HEK293 (cell line): ENCODE measurements around the gene TMEM19.

ENCODE experiments used
- OSR2 ChIP-seq: fragments of 450-650 bp; formaldehyde crosslinking; IDR thresholded peaks from 2 replicates; pipeline ENCODE4 v1.5.1; 2016; ENCODE audit warnings: missing biosample characterization, missing genetic modification characterization
- PRDM2 ChIP-seq: fragments of 450-650 bp; formaldehyde crosslinking; IDR thresholded peaks from 2 replicates; pipeline ENCODE4 v1.5.1; 2016; ENCODE audit warnings: missing biosample characterization, missing genetic modification characterization, borderline replicate concordance
- PRDM4 ChIP-seq: fragments of 450-650 bp; formaldehyde crosslinking; IDR thresholded peaks from 2 replicates; pipeline ENCODE4 v1.5.1; 2017; ENCODE audit warnings: missing biosample characterization, missing genetic modification characterization
- REPIN1 ChIP-seq: fragments of 450-650 bp; formaldehyde crosslinking; IDR thresholded peaks from 2 replicates; pipeline ENCODE4 v1.5.1; 2017; ENCODE audit warnings: missing biosample characterization, missing genetic modification characterization, low read depth
- SP2 ChIP-seq: fragments of 450-650 bp; formaldehyde crosslinking; IDR thresholded peaks from 2 replicates; pipeline ENCODE4 v1.5.1; 2016; ENCODE audit warnings: missing biosample characterization, missing genetic modification characterization
- ZBTB17 ChIP-seq: fragments of 450-650 bp; formaldehyde crosslinking; IDR thresholded peaks from 2 replicates; pipeline ENCODE4 v1.5.1; 2016; ENCODE audit warnings: missing biosample characterization, missing genetic modification characterization
- ZBTB21 ChIP-seq: fragments of 450-650 bp; formaldehyde crosslinking; IDR thresholded peaks from 2 replicates; pipeline ENCODE4 v1.5.1; 2017; ENCODE audit warnings: missing biosample characterization, missing genetic modification characterization
- ZFP3 ChIP-seq: fragments of 450-650 bp; formaldehyde crosslinking; IDR thresholded peaks from 2 replicates; pipeline ENCODE4 v1.5.1; 2016; ENCODE audit warnings: low read depth, missing biosample characterization, missing genetic modification characterization
- ZNF211 ChIP-seq: fragments of 450-650 bp; formaldehyde crosslinking; IDR thresholded peaks from 2 replicates; pipeline ENCODE4 v1.5.1; 2016; ENCODE audit warnings: low read depth, missing biosample characterization, missing genetic modification characterization
- ZNF23 ChIP-seq: fragments of 450-650 bp; formaldehyde crosslinking; IDR thresholded peaks from 2 replicates; pipeline ENCODE4 v1.5.1; 2016; ENCODE audit warnings: missing biosample characterization, missing genetic modification characterization, borderline replicate concordance
- ZNF350 ChIP-seq: fragments of 450-650 bp; formaldehyde crosslinking; IDR thresholded peaks from 2 replicates; pipeline ENCODE4 v1.5.0; 2017; ENCODE audit warnings: missing biosample characterization, mild to moderate bottlenecking, missing genetic modification characterization
- ZNF366 ChIP-seq: fragments of 450-650 bp; formaldehyde crosslinking; conservative IDR thresholded peaks from 2 replicates; pipeline ENCODE4 v1.5.1; 2016; ENCODE audit warnings: missing biosample characterization, missing genetic modification characterization
- ZNF37A ChIP-seq: fragments of 450-650 bp; IDR thresholded peaks from 2 replicates; pipeline ENCODE4 v1.5.1; 2018; ENCODE audit warnings: missing biosample characterization, missing genetic modification characterization
- ZNF416 ChIP-seq: fragments of 450-650 bp; formaldehyde crosslinking; IDR thresholded peaks from 2 replicates; pipeline ENCODE4 v1.5.1; 2016; ENCODE audit warnings: missing biosample characterization, missing genetic modification characterization
- ZNF518A ChIP-seq: fragments of 450-650 bp; formaldehyde crosslinking; conservative IDR thresholded peaks from 2 replicates; pipeline ENCODE4 v1.5.1; 2016; ENCODE audit warnings: low read depth, missing biosample characterization, missing genetic modification characterization
- ZNF600 ChIP-seq: fragments of 450-650 bp; formaldehyde crosslinking; IDR thresholded peaks from 2 replicates; pipeline ENCODE4 v1.5.1; 2016; ENCODE audit warnings: missing biosample characterization, missing genetic modification characterization
- ZNF610 ChIP-seq: fragments of 450-650 bp; formaldehyde crosslinking; IDR thresholded peaks from 2 replicates; pipeline ENCODE4 v1.5.1; 2016; ENCODE audit warnings: missing biosample characterization, missing genetic modification characterization, borderline replicate concordance
- ZNF677 ChIP-seq: fragments of 450-650 bp; IDR thresholded peaks from 2 replicates; pipeline ENCODE4 v1.5.0; 2018; ENCODE audit warnings: missing biosample characterization, mild to moderate bottlenecking, missing genetic modification characterization, moderate library complexity
- ZNF701 ChIP-seq: fragments of 450-650 bp; formaldehyde crosslinking; IDR thresholded peaks from 2 replicates; pipeline ENCODE4 v1.5.1; 2016; ENCODE audit warnings: missing biosample characterization, missing genetic modification characterization
- ZNF707 ChIP-seq: fragments of 450-650 bp; formaldehyde crosslinking; IDR thresholded peaks from 2 replicates; pipeline ENCODE4 v1.5.1; 2016; ENCODE audit warnings: missing biosample characterization, missing genetic modification characterization
- ZNF843 ChIP-seq: fragments of 450-650 bp; formaldehyde crosslinking; IDR thresholded peaks from 2 replicates; pipeline ENCODE4 v1.5.1; 2016; ENCODE audit warnings: missing biosample characterization, missing genetic modification characterization
- ZSCAN16 ChIP-seq: fragments of 450-650 bp; formaldehyde crosslinking; IDR thresholded peaks from 2 replicates; pipeline ENCODE4 v1.5.1; 2016; ENCODE audit warnings: missing biosample characterization, missing genetic modification characterization
- ZSCAN30 ChIP-seq: fragments of 450-650 bp; IDR thresholded peaks from 2 replicates; pipeline ENCODE4 v1.5.1; 2018; ENCODE audit warnings: missing biosample characterization, mild to moderate bottlenecking, missing genetic modification characterization, moderate library complexity
- TF ChIP-seq, protein P1 (sequence below): sonication (generic); formaldehyde crosslinking; IDR thresholded peaks from 2 replicates; pipeline ENCODE4 v1.8.1; 2022; ENCODE audit warnings: mild to moderate bottlenecking, moderate library complexity, missing genetic modification reagents
- TF ChIP-seq, protein P2 (sequence below): IDR thresholded peaks from 2 replicates; pipeline ENCODE4 v1.6.1; 2011; ENCODE audit warnings: mild to moderate bottlenecking, low read depth, low read length, borderline replicate concordance

The TMEM19 gene

GRCh38 chr12:71691504-71692129, 5.7 kb downstream of the TMEM19 start (continued):
- TF ChIP-seq ZNF350 (tag by site-specific recombination) (no peak), ZNF416 (tag by site-specific recombination) (no peak), ZNF600 (tag by site-specific recombination) (no peak), ZNF677 (no peak), ZNF701 (tag by site-specific recombination) (no peak), ZNF37A (no peak), PRDM4 (tag by site-specific recombination) (peak; percentile 47; the same call in 1 of the 2 replicates), ZNF707 (no peak), OSR2 (peak; percentile 93), ZSCAN30 (tag by site-specific recombination) (no peak), ZFP3 (tag by site-specific recombination) (no peak), ZNF366 (tag by site-specific recombination) (no peak), ZNF610 (no peak), ZNF518A (tag by site-specific recombination) (no peak), ZBTB17 (tag by site-specific recombination) (no peak), SP2 (tag by site-specific recombination) (no peak), ZNF211 (tag by site-specific recombination) (no peak), ZSCAN16 (no peak), PRDM2 (tag by site-specific recombination) (no peak), REPIN1 (tag by site-specific recombination) (no peak), ZNF23 (tag by site-specific recombination) (no peak), ZNF843 (peak; percentile 78), ZBTB21 (no peak)
- TF ChIP-seq, protein P1, sequence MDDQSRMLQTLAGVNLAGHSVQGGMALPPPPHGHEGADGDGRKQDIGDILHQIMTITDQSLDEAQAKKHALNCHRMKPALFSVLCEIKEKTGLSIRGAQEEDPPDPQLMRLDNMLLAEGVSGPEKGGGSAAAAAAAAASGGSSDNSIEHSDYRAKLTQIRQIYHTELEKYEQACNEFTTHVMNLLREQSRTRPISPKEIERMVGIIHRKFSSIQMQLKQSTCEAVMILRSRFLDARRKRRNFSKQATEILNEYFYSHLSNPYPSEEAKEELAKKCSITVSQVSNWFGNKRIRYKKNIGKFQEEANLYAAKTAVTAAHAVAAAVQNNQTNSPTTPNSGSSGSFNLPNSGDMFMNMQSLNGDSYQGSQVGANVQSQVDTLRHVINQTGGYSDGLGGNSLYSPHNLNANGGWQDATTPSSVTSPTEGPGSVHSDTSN (CRISPR knock-in tag) = no peak
- TF ChIP-seq, protein P2, sequence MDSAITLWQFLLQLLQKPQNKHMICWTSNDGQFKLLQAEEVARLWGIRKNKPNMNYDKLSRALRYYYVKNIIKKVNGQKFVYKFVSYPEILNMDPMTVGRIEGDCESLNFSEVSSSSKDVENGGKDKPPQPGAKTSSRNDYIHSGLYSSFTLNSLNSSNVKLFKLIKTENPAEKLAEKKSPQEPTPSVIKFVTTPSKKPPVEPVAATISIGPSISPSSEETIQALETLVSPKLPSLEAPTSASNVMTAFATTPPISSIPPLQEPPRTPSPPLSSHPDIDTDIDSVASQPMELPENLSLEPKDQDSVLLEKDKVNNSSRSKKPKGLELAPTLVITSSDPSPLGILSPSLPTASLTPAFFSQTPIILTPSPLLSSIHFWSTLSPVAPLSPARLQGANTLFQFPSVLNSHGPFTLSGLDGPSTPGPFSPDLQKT = no peak
